CD14-positive monocyte (primary cell): ENCODE data around the gene TCF4. TPM values are rescaled to one million over a fixed set of nuclear protein-coding genes. Genes with fewer than 3 reads are reported as not detected.

ENCODE experiments used
- DNase-seq, 3 donors: peaks; one replicate each; pipeline ENCODE4 v3.0.0-alpha.2; 2011 to 2022
- H2AFZ ChIP-seq: 2 replicates; pipeline ENCODE4 v1.6.0; 2012; ENCODE audit warnings: mild to moderate bottlenecking, low read depth, low read length, inconsistent platforms; ENCODE audit not compliant: insufficient read depth, poor library complexity, severe bottlenecking
- H3K27ac ChIP-seq, 2 donors: 1 replicate in 1 of 2; 2 replicates in 1 of 2; pipeline ENCODE4 v1.5.1; 2012 to 2013; ENCODE audit warnings: low read length in 2 of 2, control low read depth in 1 of 2, inconsistent platforms in 1 of 2, low read depth in 1 of 2, mild to moderate bottlenecking in 1 of 2
- H3K27me3 ChIP-seq, 2 donors: one replicate each; pipeline versions ENCODE4 v1.6.0 to v1.6.1; 2011 to 2013; ENCODE audit warnings: low read length in 2 of 2; ENCODE audit not compliant: control insufficient read depth in 2 of 2, insufficient read depth in 2 of 2
- H3K36me3 ChIP-seq, 2 donors: replicated peaks in 1 of 2; 1 replicate in 1 of 2; 2 replicates in 1 of 2; pipeline versions ENCODE4 v1.5.1 to v1.6.1; 2012 to 2013; ENCODE audit warnings: low read length in 2 of 2, control low read depth in 1 of 2, inconsistent platforms in 1 of 2, mild to moderate bottlenecking in 1 of 2; ENCODE audit not compliant: insufficient read depth in 2 of 2, control insufficient read depth in 1 of 2
- H3K4me1 ChIP-seq, 2 donors: 1 replicate in 1 of 2; 2 replicates in 1 of 2; pipeline versions ENCODE4 v1.5.1 to v1.6.1; 2012 to 2013; ENCODE audit warnings: low read length in 2 of 2, control low read depth in 1 of 2, inconsistent platforms in 1 of 2, mild to moderate bottlenecking in 1 of 2, moderate library complexity in 1 of 2; ENCODE audit not compliant: insufficient read depth in 2 of 2, control insufficient read depth in 1 of 2
- H3K4me2 ChIP-seq: replicated peaks from 2 replicates; pipeline ENCODE3; 2012; ENCODE audit warnings: low read length, moderate library complexity, mild to moderate bottlenecking; ENCODE audit not compliant: poor library complexity, severe bottlenecking; ENCODE audit errors: extremely low read depth
- H3K4me3 ChIP-seq, 3 experiments: fragments of 200-600 bp in 1 of 3; sonication (generic) in 1 of 3; replicated peaks in 1 of 3; 1 replicate in 2 of 3; 2 replicates in 1 of 3; pipeline ENCODE4 v1.5.1; 2011 to 2013; ENCODE audit warnings: low read length in 3 of 3, mild to moderate bottlenecking in 3 of 3, control low read depth in 2 of 3, low read depth in 2 of 3, inconsistent platforms in 1 of 3, moderate library complexity in 1 of 3
- H3K79me2 ChIP-seq: 2 replicates; pipeline ENCODE4 v1.6.0; 2012; ENCODE audit warnings: mild to moderate bottlenecking, control low read depth, inconsistent platforms, low read length, moderate library complexity; ENCODE audit not compliant: insufficient read depth
- H3K9ac ChIP-seq: 2 replicates; pipeline ENCODE4 v1.6.0; 2017; ENCODE audit warnings: low read length, mild to moderate bottlenecking; ENCODE audit not compliant: insufficient read depth, poor library complexity, severe bottlenecking
- H3K9me3 ChIP-seq, 2 donors: replicated peaks in 1 of 2; 1 replicate in 1 of 2; 2 replicates in 1 of 2; pipeline versions ENCODE4 v1.5.1 to v1.6.1; 2012 to 2013; ENCODE audit warnings: low read length in 2 of 2, control low read depth in 1 of 2; ENCODE audit not compliant: control insufficient read depth in 1 of 2, insufficient read depth in 1 of 2
- H4K20me1 ChIP-seq: 2 replicates; pipeline ENCODE4 v1.6.0; 2012; ENCODE audit warnings: mild to moderate bottlenecking, low read length, control low read depth, moderate library complexity; ENCODE audit not compliant: insufficient read depth
- H3K27ac Mint-ChIP-seq, 7 donors: one replicate each; pipeline ENCODE4 v1.8.0; 2020; ENCODE audit warnings: mild to moderate bottlenecking in 7 of 7, mixed read lengths in 7 of 7, moderate library complexity in 6 of 7, inconsistent platforms in 2 of 7
- H3K27me3 Mint-ChIP-seq, 3 donors: one replicate each; pipeline ENCODE4 v1.8.0; 2021 to 2022; ENCODE audit warnings: low read depth in 3 of 3, mild to moderate bottlenecking in 3 of 3, mixed read lengths in 3 of 3, moderate library complexity in 3 of 3, inconsistent platforms in 1 of 3
- H3K36me3 Mint-ChIP-seq, 2 donors: one replicate each; pipeline ENCODE4 v1.8.0; 2020; ENCODE audit warnings: mixed read lengths in 2 of 2, inconsistent platforms in 1 of 2, mild to moderate bottlenecking in 1 of 2
- H3K4me1 Mint-ChIP-seq: one replicate; pipeline ENCODE4 v1.8.0; 2020; ENCODE audit warnings: mild to moderate bottlenecking, mixed read lengths
- H3K4me3 Mint-ChIP-seq, 2 donors: one replicate each; pipeline ENCODE4 v1.8.0; 2020; ENCODE audit warnings: mild to moderate bottlenecking in 2 of 2, mixed read lengths in 2 of 2, moderate library complexity in 1 of 2
- H3K9me3 Mint-ChIP-seq, 7 donors: one replicate each; pipeline ENCODE4 v1.8.0; 2020 to 2022; ENCODE audit warnings: mixed read lengths in 7 of 7, mild to moderate bottlenecking in 6 of 7, moderate library complexity in 6 of 7, inconsistent platforms in 2 of 7
- CTCF ChIP-seq: fragments of 200-600 bp; IDR thresholded peaks from one replicate; pipeline ENCODE4 v1.8.0; 2022; ENCODE audit warnings: antibody characterized with exemption, mild to moderate bottlenecking
- WGBS: methylation state at CpG from one replicate; pipeline ENCODE4 v1.1.5; 2013; ENCODE audit warnings: missing lambda C conversion rate; ENCODE audit not compliant: insufficient coverage; 5-methylcytosine and 5-hydroxymethylcytosine counted together
- intact Hi-C, 2 donors: fragments of 100-400 bp; cut with micrococcal nuclease; formaldehyde crosslinking; loops; one replicate each; pipeline versions ENCODE4 v1.15.0 to v1.15.1; 2023
- polyA plus RNA-seq, 3 donors: library from polyadenylated mRNA; depleted of rRNA in 1 of 3; unstranded in 2 of 3; stranded (reverse) in 1 of 3; fragments of 300-500 nt in 2 of 3; fragments of >200 nt in 1 of 3; fragmentation: Illumina TruSeq in 2 of 3; gene quantifications; 1 replicate in 2 of 3; 2 replicates in 1 of 3; pipeline ENCODE4 v1.2.3, GENCODE V29; 2012 to 2021

TCF4 gene
- polyA plus RNA-seq, 3 donors = 5.9 to 12.9 (median 10.7) TPM

DNA sequence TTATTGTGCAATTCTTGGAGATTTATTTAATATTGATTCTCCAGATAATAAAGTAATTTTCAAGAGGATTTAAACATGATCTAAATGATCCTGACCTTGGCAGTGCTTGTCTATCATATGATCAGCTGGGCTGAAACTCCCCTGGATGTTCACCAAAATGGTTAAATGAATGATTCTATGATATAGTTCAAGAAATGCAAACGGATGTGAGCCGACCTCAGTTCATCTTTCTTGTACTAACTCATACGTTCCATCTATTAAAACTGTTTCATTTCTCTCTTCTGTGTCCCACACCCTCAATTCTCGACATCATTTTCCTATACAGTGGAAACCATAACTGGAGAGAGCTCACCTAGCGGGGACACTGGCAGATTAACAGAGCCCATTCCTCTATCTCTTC is 347.0 kb downstream of the TCF4 start:
- WGBS = 80% methylated on average over 3 of the region's 5 CpGs
- intact Hi-C loops = no loop called here
- no peak for TF ChIP-seq CTCF
- Histone ChIP-seq H3K4me1 (peaks cover 0 to 4% of the 10 kb centered on the region in 2 donors), H3K4me2 (no peak overlapping the region), H3K27ac (no peak overlapping the region), H3K79me2 (no peaks in the 10 kb centered on the region), H3K9ac (no peak overlapping the region), H3K4me3 (no peak overlapping the region), H4K20me1 (no peaks in the 10 kb centered on the region), H3K36me3 (no peaks in the 10 kb centered on the region), H3K9me3 (no peaks in the 10 kb centered on the region), H3K27me3 (no peaks in the 10 kb centered on the region), H2AFZ (no peak overlapping the region)
- Mint-ChIP-seq H3K27me3 (no peaks in the 10 kb centered on the region), H3K27ac (no peak overlapping the region), H3K4me3 (no peak overlapping the region), H3K9me3 (no peaks in the 10 kb centered on the region), H3K4me1 (peaks cover 6% of the 10 kb centered on the region), H3K36me3 (peaks cover 3 to 7% of the 10 kb centered on the region in 2 donors)
- no peak for DNase-seq

DNA sequence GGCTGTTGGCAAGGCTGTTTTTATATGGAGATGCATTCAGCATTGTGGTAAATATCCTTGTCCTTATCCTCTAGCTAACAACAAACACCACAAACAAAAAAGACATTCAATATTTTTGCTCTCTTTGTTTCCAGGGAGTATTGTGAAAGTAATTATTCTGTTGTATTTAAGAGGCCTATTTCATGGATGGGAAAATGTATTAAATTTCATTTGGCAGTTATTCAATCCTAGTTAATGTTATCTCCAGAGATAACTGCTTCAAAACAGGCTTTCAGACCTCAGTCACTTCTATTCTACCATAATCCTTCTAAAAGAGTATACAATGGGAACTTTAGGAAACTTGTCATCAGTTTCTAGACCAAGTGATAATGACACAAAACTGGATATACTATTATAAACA is 348.3 kb downstream of the TCF4 start:
- H3K9ac ChIP-seq = no peak overlapping the region
- Mint-ChIP-seq H3K4me3 (no peak overlapping the region), H3K36me3 (peaks cover 3 to 6% of the 10 kb centered on the region in 2 donors), H3K27me3 (no peaks in the 10 kb centered on the region), H3K27ac (no peak overlapping the region), H3K4me1 (peaks cover 10% of the 10 kb centered on the region), H3K9me3 (no peaks in the 10 kb centered on the region)
- intact Hi-C loops = no loop called here
- TF ChIP-seq CTCF = no peak
- H4K20me1 ChIP-seq = no peaks in the 10 kb centered on the region
- no peaks in the 10 kb centered on the region for H3K9me3 ChIP-seq
- no peaks in the 10 kb centered on the region for H3K79me2 ChIP-seq
- DNase-seq = no peak
- no peak overlapping the region for H3K27ac ChIP-seq
- no peak overlapping the region for H3K4me3 ChIP-seq
- no peak overlapping the region for H2AFZ ChIP-seq
- no peak overlapping the region for H3K4me2 ChIP-seq
- H3K27me3 ChIP-seq = no peaks in the 10 kb centered on the region
- H3K36me3 ChIP-seq = no peaks in the 10 kb centered on the region
- peaks cover 0 to 9% of the 10 kb centered on the region in 2 donors for H3K4me1 ChIP-seq
